ENCODE measurements around the gene P2RX2. TPM values are rescaled to one million over a fixed set of nuclear protein-coding genes. Genes with fewer than 3 reads are reported as not detected.

P2RX2 gene
- total RNA-seq, 1 donor from 2014 or later = not detected

GRCh38 chr12:132610051-132610759, 8.4 kb upstream of the P2RX2 start, which contains the start of gene LRCOL1:
TSS of gene LRCOL1 (minus strand) at chr12:132610582. CDS start at chr12:132606251, 4,331 bp downstream.
- peaks cover 6% of the 10 kb centered on the region for H3K4me1 Mint-ChIP-seq (ENCODE audit: low read depth)
- H3K27ac Mint-ChIP-seq = no peak within 1 kb of the TSS
- intact Hi-C loops (cut with micrococcal nuclease) = no loop called here
- H3K36me3 Mint-ChIP-seq (ENCODE audit: low read depth) = no peaks in the 10 kb centered on the region
- H3K27me3 Mint-ChIP-seq (ENCODE audit: low read depth) = peaks cover 33% of the 10 kb centered on the region
- no peak within 1 kb of the TSS for H3K4me3 Mint-ChIP-seq (ENCODE audit: low read depth)
- no peak for DNase-seq (ENCODE audit: low spot score)
- no peaks in the 10 kb centered on the region for H3K9me3 Mint-ChIP-seq

- Mint-ChIP-seq H3K27me3 (ENCODE audit: low read depth) (peaks cover 36% of the 10 kb centered on the region), H3K4me3 (ENCODE audit: low read depth) (no peak overlapping the region), H3K4me1 (ENCODE audit: low read depth) (peaks cover 6% of the 10 kb centered on the region), H3K36me3 (ENCODE audit: low read depth) (no peaks in the 10 kb centered on the region), H3K9me3 (peaks cover 3% of the 10 kb centered on the region), H3K27ac (no peak overlapping the region)
- no peak for DNase-seq (ENCODE audit: low spot score)
- intact Hi-C loops (cut with micrococcal nuclease) = no loop called here
Observed at GRCh38 chr12:132610866-132611602, 7.5 kb upstream of the P2RX2 start.

- DNase-seq (ENCODE audit: low spot score) = no peak
- H3K36me3 Mint-ChIP-seq (ENCODE audit: low read depth) = no peaks in the 10 kb centered on the region
- H3K27me3 Mint-ChIP-seq (ENCODE audit: low read depth) = peaks cover 32% of the 10 kb centered on the region
- no peak overlapping the region for H3K4me3 Mint-ChIP-seq (ENCODE audit: low read depth)
- H3K4me1 Mint-ChIP-seq (ENCODE audit: low read depth) = peaks cover 4% of the 10 kb centered on the region
- intact Hi-C loops (cut with micrococcal nuclease) = no loop called here
- no peak overlapping the region for H3K27ac Mint-ChIP-seq
- peaks cover 3% of the 10 kb centered on the region for H3K9me3 Mint-ChIP-seq
Observed at GRCh38 chr12:132611620-132612019, 7.0 kb upstream of the P2RX2 start.

GRCh38 chr12:132614029-132614428, 4.5 kb upstream of the P2RX2 start:
- no peak for DNase-seq (ENCODE audit: low spot score)
- no peak overlapping the region for H3K27ac Mint-ChIP-seq
- H3K4me1 Mint-ChIP-seq (ENCODE audit: low read depth) = peaks cover 3% of the 10 kb centered on the region
- peaks cover 7% of the 10 kb centered on the region for H3K36me3 Mint-ChIP-seq (ENCODE audit: low read depth)
- H3K27me3 Mint-ChIP-seq (ENCODE audit: low read depth) = peaks cover 29% of the 10 kb centered on the region
- intact Hi-C loops (cut with micrococcal nuclease) = no loop called here
- H3K4me3 Mint-ChIP-seq (ENCODE audit: low read depth) = no peak overlapping the region
- H3K9me3 Mint-ChIP-seq = peaks cover 11% of the 10 kb centered on the region

- no peak overlapping the region for H3K27ac Mint-ChIP-seq
- peaks cover 3% of the 10 kb centered on the region for H3K4me1 Mint-ChIP-seq (ENCODE audit: low read depth)
- peak; percentile 67 for DNase-seq (ENCODE audit: low spot score)
- H3K27me3 Mint-ChIP-seq (ENCODE audit: low read depth) = peaks cover 27% of the 10 kb centered on the region
- H3K9me3 Mint-ChIP-seq = peaks cover 11% of the 10 kb centered on the region
- H3K4me3 Mint-ChIP-seq (ENCODE audit: low read depth) = no peak overlapping the region
- intact Hi-C loops (cut with micrococcal nuclease) = loop anchor here (1.0 kb wide), 1 partner anchor 200 kb away; no protein-coding TSS in a partner anchor
- H3K36me3 Mint-ChIP-seq (ENCODE audit: low read depth) = peaks cover 7% of the 10 kb centered on the region
Observed at GRCh38 chr12:132614861-132615578, 3.6 kb upstream of the P2RX2 start.

GRCh38 chr12:132615579-132616038, 3.0 kb upstream of the P2RX2 start:
- Mint-ChIP-seq H3K27me3 (ENCODE audit: low read depth) (peaks cover 27% of the 10 kb centered on the region), H3K27ac (no peak overlapping the region), H3K36me3 (ENCODE audit: low read depth) (peaks cover 7% of the 10 kb centered on the region), H3K4me1 (ENCODE audit: low read depth) (peaks cover 3% of the 10 kb centered on the region), H3K4me3 (ENCODE audit: low read depth) (no peak overlapping the region), H3K9me3 (peaks cover 11% of the 10 kb centered on the region)
- intact Hi-C loops (cut with micrococcal nuclease) = loop anchor here (1.0 kb wide), 1 partner anchor 200 kb away; no protein-coding TSS in a partner anchor
- DNase-seq (ENCODE audit: low spot score) = no peak

- Mint-ChIP-seq H3K27me3 (ENCODE audit: low read depth) (peaks cover 21% of the 10 kb centered on the region), H3K4me1 (ENCODE audit: low read depth) (peaks cover 3% of the 10 kb centered on the region), H3K27ac (no peak overlapping the region), H3K36me3 (ENCODE audit: low read depth) (peaks cover 7% of the 10 kb centered on the region), H3K4me3 (ENCODE audit: low read depth) (no peak overlapping the region), H3K9me3 (peaks cover 11% of the 10 kb centered on the region)
- DNase-seq (ENCODE audit: low spot score) = no peak
- intact Hi-C loops (cut with micrococcal nuclease) = no loop called here
Observed at GRCh38 chr12:132617135-132617701, 1.4 kb upstream of the P2RX2 start.

GRCh38 chr12:132617822-132618682, 524 bp upstream of the P2RX2 start:
- Mint-ChIP-seq H3K4me3 (ENCODE audit: low read depth) (no peak overlapping the region), H3K4me1 (ENCODE audit: low read depth) (peaks cover 5% of the 10 kb centered on the region), H3K36me3 (ENCODE audit: low read depth) (peaks cover 12% of the 10 kb centered on the region), H3K27ac (no peak overlapping the region), H3K27me3 (ENCODE audit: low read depth) (peaks cover 20% of the 10 kb centered on the region), H3K9me3 (peaks cover 11% of the 10 kb centered on the region)
- no peak for DNase-seq (ENCODE audit: low spot score)
- intact Hi-C loops (cut with micrococcal nuclease) = no loop called here

- Mint-ChIP-seq H3K4me3 (ENCODE audit: low read depth) (no peak overlapping the region), H3K27me3 (ENCODE audit: low read depth) (peaks cover 20% of the 10 kb centered on the region), H3K9me3 (peaks cover 11% of the 10 kb centered on the region), H3K36me3 (ENCODE audit: low read depth) (peaks cover 14% of the 10 kb centered on the region), H3K4me1 (ENCODE audit: low read depth) (peaks cover 5% of the 10 kb centered on the region), H3K27ac (no peak overlapping the region)
- DNase-seq (ENCODE audit: low spot score) = no peak
- intact Hi-C loops (cut with micrococcal nuclease) = no loop called here
Observed at GRCh38 chr12:132619071-132619385, 452 bp downstream of the P2RX2 start.

- Mint-ChIP-seq H3K36me3 (ENCODE audit: low read depth) (peaks cover 15% of the 10 kb centered on the region), H3K27ac (no peak overlapping the region), H3K4me3 (ENCODE audit: low read depth) (no peak overlapping the region), H3K27me3 (ENCODE audit: low read depth) (peaks cover 20% of the 10 kb centered on the region), H3K9me3 (peaks cover 11% of the 10 kb centered on the region), H3K4me1 (ENCODE audit: low read depth) (peaks cover 5% of the 10 kb centered on the region)
- intact Hi-C loops (cut with micrococcal nuclease) = no loop called here
- DNase-seq (ENCODE audit: low spot score) = no peak
Observed at GRCh38 chr12:132619386-132620112, 973 bp downstream of the P2RX2 start.

GRCh38 chr12:132620113-132620898, 1.7 kb downstream of the P2RX2 start:
- Mint-ChIP-seq H3K4me1 (ENCODE audit: low read depth) (peaks cover 2% of the 10 kb centered on the region), H3K4me3 (ENCODE audit: low read depth) (no peak overlapping the region), H3K36me3 (ENCODE audit: low read depth) (peaks cover 22% of the 10 kb centered on the region), H3K27me3 (ENCODE audit: low read depth) (peaks cover 17% of the 10 kb centered on the region), H3K9me3 (peaks cover 11% of the 10 kb centered on the region), H3K27ac (no peak overlapping the region)
- intact Hi-C loops (cut with micrococcal nuclease) = no loop called here
- no peak for DNase-seq (ENCODE audit: low spot score)

Measured in activated T-helper 2 cell treated with anti-CD3 and anti-CD28 coated beads, Interferon-gamma antibody, Interleukin-2, Interleukin-4, amounts not matched to agents 10 μg/mL and 5 μg/mL and 100 μg/mL, durations not matched to agents 14 hours and 24 hours and 36 hours (primary cell).